Measurements from ENCODE around the gene GPATCH2. TPM values are rescaled to one million over a fixed set of nuclear protein-coding genes. Genes with fewer than 3 reads are reported as not detected.
"Not testable (repeated sequence)": the region's sequence is repeated elsewhere in the genome, so short reads cannot be mapped to it uniquely, and the experiment has no call there.

GPATCH2 gene
- total RNA-seq, 1 donor from 2014 or later = 40.2 TPM

GRCh38 chr1:217525773-217526490, 105.0 kb downstream of the GPATCH2 start:
- no peak for DNase-seq

DNA sequence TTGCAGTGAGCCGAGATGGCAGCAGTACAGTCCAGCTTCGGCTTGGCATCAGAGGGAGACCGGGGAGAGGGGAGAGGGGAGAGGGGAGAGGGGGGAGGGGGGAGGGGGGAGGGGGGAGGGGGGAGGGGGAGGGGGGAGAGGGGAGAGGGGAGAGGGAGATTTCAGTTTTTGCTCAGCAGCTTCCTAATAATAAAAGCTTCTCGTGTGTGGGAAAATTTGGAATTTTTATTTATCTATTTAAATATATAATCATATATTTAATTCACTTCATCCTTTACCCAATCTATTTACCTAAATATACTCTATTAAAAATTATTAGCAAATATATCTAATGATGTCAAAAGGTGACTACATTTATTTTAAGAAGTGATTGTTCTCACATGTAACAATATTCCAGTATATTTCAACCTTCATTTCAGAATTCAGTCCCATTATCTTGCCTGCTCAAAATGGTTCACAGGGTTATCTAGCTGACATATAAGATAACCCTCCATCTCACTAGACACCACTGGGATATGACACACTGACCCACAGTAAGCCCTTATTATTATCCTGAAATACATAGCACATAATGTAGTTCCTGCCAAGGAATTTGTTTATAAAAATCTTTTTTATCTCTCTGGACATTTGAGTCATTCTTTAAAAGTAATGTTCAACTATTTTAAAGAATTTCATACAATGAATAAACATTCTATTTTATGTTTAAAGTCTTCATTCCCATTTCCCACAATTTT, 105.9 kb downstream of the GPATCH2 start:
- no peak for DNase-seq

- not testable (repeated sequence) for DNase-seq
These were observed 107.0 kb downstream of the GPATCH2 start for GRCh38 chr1:217523921-217524320.

- no peak for DNase-seq
These were observed 108.6 kb downstream of the GPATCH2 start for GRCh38 chr1:217522277-217522676.

DNA sequence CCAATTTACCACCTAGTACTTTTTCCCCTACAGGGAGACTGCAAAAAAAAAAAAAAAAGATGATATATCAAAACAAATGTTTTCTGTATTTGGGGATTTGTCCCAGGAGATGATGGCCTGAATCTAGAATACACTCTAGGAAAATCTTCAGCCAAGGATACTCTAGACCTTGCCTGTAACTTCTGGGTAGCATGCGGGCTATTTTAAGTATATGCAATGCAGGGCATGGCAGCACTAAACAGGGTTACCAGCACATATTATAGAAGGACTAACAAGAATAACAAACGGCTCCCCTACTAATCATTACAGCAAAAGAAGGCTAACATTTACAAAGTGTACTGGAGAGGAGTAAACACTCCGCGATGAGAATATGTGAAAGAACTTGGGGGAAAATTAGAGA, 109.6 kb downstream of the GPATCH2 start:
- no peak for DNase-seq

- DNase-seq = no peak
These were observed 124.0 kb downstream of the GPATCH2 start for GRCh38 chr1:217506878-217507277.

- no peak for DNase-seq
These were observed 132.7 kb downstream of the GPATCH2 start for GRCh38 chr1:217498209-217498608.

DNA sequence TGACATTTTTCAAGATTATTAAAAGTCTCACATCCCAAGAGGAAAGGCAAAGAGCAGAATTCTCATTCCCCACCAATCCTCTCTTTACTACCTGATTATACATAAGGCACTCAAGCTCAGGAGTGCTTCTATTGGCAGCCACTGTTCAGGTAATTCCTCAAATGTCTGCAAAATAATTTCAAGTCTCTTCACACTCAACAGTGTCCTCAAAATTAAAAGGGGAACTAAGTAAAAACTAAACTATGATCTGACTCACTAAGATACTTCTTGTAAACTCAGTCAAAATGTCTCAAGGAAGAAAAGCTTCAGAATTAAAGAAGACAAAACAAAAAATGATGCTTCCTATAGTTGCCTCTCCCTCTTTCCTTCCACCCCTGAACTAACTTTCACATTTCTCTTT, 135.6 kb downstream of the GPATCH2 start:
- DNase-seq = no peak

DNA sequence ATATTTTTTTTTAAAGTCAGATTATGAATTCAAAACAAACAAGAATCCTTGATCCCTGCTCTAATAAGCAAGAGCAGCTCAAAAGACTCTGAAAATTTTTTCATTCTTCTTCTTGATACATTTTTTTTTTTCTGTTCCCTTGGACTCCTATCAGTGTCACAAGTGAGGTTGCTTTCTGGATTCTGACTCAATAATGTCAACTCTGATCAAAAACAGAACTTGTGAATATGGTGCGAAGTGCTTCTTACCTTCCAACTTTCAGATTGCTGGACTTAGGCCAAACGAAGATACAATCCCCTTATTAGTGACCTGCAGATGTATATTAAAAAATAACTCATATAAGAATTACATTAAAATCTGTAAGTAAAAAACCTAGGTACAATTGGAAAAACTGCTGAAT, 136.1 kb downstream of the GPATCH2 start:
- DNase-seq = no peak

GRCh38 chr1:217493290-217493689, 137.6 kb downstream of the GPATCH2 start:
- DNase-seq = no peak

DNA sequence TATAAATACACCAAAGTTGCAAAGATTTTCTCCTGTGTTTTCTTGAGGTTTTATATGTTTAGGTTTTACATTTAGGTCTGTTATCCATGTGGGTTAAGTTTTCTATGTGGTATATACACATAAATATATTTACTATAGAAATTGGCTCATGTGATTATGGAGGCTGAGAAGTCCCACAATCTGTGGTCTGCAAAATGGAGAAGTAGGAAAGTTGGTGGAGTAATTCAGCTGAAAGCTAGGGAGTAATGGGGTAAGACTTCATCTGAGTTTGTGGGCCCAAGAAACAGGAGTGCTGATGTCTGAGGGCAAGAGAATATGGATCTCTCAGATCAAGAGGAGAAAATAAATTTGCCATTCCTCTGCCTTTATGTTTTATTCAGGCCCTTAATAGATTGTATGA, 146.0 kb downstream of the GPATCH2 start:
- DNase-seq = no peak

DNA sequence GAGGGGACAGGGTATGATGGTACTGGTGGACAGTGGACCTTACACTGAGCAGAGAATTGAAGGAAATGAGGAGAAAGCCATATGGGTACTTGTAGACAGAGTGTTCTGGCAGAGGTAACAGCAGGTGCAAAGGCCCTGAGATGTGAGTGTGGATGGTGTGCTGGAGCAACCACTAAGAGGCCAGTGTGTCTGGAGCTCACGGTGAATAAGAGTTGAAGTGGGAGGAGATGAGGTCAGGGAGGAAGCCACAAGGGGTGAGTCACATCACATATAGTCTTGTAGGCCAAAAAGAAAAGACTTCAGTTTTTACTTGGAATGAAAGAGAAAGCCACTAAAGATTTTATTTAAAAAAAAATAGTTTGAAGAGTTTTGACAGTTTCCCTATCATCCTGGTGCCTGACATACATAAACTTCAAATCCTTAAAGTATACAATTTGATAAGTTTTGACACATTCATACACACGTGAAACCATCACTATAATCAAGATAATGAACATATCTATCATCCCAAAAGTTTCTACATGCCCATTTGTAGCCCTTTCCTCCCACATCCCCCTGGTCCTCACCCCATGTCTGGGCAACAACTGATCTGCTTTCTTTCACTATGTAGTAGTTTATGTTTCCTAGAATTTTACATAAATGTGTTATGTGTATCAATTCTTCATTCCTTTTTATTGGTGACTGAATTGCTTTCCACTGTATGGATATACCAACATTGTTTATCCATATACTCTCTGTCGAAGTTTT, 148.4 kb downstream of the GPATCH2 start:
- DNase-seq = no peak

DNA sequence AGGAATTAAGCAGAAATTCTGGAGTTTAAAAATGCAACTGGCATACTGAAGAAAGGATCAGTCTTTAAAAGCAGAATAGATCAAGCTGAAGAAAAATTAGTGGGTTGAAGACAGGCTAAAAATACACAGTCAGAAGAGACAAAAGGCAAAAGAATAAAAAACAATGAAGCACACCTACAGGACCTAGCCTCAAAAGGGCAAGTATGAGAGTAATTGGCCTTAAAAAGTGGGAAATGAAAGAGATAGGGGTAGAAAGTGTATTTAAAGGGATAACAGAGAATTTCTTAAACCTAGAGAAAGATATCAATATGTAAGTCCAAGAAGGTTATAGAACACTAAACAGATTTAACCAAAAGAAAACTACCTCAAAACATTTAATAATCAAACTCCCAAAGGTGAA, 152.4 kb downstream of the GPATCH2 start:
- DNase-seq = no peak

DNA sequence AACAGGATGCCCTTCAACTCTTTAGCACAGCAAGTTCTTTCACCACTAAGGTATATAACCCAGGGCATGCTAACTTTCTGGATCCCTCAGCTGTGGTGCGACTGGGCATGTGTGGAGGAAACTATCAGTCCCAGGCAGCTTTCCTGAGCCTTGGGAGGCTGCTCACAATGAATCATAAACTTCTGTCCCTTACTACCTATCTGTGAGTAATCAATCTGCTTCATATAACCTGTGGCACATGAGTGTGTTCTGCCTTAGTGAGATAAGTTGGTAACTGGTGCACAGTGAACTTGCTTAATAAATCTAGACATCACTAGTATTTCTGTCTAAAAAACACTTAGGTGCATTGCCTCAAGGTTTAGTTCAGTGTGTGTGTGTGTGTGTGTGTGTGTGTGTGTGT, 158.0 kb downstream of the GPATCH2 start:
- DNase-seq = no peak

DNA sequence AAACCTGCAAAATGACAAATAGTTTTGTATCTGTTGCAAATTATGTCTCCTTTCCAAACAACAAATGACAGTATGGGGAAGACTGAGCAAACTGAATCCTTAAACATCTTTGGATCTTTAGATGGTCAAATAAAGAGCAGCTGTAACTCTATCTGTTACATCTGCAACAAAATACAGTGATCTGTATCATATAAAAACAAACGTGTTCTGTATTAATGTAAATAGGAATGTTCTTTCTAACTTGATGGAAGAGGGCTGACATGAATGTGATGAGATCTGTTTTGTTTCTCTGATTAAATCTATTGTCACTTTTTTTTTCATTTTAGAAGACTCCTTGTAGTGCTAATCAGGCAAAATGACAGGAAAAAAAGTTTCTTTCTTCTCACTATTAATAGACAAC, 159.5 kb downstream of the GPATCH2 start:
- no peak for DNase-seq

DNA sequence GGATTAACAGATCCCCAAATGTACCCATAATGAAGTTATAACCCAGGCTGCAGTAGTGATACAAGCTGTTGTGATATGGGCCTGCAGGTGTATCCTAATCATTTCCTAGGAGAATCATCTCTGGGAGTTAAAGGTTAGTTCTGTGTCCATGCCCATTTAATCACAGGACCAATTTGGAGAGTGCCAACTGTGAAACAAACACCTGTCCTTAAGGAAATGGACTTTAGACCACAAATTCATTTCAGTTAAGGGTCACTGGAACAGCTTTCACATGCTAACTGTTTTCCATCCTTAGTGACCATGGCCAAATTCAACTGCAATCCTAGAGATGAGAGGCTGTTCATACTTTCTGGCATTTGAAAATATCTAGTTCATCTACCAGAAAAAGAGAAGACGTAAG, 160.9 kb downstream of the GPATCH2 start:
- DNase-seq = no peak

- DNase-seq = no peak
These were observed 165.8 kb downstream of the GPATCH2 start for GRCh38 chr1:217465102-217465501.

- DNase-seq = no peak
These were observed 168.2 kb downstream of the GPATCH2 start for GRCh38 chr1:217462666-217463065.

GRCh38 chr1:217462159-217462558, 168.7 kb downstream of the GPATCH2 start:
- DNase-seq = no peak

DNA sequence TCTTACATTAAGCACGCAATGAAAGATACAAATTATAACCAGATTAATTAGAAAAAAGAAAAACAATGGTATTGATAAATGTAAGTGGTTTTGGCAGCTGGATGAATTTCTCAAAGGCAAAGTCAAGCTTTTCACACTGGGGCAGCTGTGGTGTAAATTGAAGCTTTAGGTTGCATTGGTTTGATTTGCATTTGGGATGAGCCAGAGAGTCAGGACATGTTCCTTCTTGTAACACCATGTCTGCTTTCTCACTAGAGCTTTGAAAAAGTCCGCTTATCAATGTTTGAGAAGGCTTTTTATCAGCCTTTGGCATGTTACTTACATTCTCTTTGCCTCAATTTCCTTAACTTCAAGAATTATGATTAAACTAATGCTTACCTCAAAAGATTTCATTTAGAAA, 173.9 kb downstream of the GPATCH2 start:
- DNase-seq = no peak

GRCh38 chr1:217456261-217456660, 174.6 kb downstream of the GPATCH2 start:
- no peak for DNase-seq

- DNase-seq = no peak
These were observed 177.1 kb downstream of the GPATCH2 start for GRCh38 chr1:217453816-217454215.

- DNase-seq = no peak
These were observed 181.5 kb downstream of the GPATCH2 start for GRCh38 chr1:217449370-217449769.

Data from occipital lobe (tissue), 2 donors.